NOMO-1 treated with DMSO at 0.1 percent for 48 hours (cell line): ENCODE measurements around the gene ATXN2L.
"Not testable (repeated sequence)": the region's sequence is repeated elsewhere in the genome, so short reads cannot be mapped to it uniquely, and the experiment has no call there.

ENCODE experiments used
- DNase-seq: peaks from one replicate; lab custom pipeline; 2025; ENCODE audit not compliant: unreplicated experiment; lab: John Stamatoyannopoulos, UW

Gene ATXN2L, protein sequence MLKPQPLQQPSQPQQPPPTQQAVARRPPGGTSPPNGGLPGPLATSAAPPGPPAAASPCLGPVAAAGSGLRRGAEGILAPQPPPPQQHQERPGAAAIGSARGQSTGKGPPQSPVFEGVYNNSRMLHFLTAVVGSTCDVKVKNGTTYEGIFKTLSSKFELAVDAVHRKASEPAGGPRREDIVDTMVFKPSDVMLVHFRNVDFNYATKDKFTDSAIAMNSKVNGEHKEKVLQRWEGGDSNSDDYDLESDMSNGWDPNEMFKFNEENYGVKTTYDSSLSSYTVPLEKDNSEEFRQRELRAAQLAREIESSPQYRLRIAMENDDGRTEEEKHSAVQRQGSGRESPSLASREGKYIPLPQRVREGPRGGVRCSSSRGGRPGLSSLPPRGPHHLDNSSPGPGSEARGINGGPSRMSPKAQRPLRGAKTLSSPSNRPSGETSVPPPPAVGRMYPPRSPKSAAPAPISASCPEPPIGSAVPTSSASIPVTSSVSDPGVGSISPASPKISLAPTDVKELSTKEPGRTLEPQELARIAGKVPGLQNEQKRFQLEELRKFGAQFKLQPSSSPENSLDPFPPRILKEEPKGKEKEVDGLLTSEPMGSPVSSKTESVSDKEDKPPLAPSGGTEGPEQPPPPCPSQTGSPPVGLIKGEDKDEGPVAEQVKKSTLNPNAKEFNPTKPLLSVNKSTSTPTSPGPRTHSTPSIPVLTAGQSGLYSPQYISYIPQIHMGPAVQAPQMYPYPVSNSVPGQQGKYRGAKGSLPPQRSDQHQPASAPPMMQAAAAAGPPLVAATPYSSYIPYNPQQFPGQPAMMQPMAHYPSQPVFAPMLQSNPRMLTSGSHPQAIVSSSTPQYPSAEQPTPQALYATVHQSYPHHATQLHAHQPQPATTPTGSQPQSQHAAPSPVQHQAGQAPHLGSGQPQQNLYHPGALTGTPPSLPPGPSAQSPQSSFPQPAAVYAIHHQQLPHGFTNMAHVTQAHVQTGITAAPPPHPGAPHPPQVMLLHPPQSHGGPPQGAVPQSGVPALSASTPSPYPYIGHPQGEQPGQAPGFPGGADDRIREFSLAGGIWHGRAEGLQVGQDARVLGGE

DNA sequence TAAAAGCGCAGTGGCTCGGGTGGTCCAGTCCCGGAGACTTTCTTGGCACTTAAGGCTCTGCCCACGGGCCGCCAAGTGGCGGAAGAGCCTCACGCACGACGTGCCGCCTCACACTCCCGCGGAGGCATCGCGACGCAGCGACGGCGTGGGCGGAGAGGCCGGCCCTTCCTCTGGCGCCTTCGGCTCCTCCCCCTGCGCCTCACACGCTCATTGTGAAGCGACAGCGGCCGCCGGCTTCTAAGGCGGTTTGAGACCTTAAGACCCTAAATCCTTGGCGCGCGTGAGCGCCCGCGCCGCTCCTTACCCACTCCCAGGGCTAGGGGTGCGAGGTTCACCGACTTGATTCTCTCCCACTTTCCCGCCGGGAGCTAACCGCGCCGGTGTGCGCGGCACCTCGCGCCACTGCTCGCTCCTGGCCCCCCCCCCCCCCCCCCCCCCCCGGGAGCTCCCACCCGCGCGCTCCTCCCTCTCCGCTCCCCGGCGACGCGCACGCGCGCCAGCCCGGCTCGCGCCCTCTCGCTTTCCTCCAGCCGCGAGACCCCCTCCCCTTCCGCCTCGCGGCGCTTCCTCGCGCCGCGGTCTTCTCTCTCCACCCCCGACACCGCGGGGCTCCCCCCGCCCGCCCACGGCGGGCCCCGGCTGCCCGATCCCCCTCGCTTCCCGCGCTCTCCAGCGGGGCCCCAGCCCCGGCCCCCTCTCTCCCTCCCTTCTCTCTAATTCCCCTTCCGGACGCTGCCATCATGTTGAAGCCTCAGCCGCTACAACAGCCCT, at the start of gene ATXN2L:
Gene ATXN2L (plus strand): TSS at position 480 of the 771 bp plus-strand sequence. CDS start 261 bp downstream, at position 741.
- peak; percentile 91 for DNase-seq

GRCh38 chr16:28781697-28782096, 41.1 kb upstream of the ATXN2L start:
- not testable (repeated sequence) for DNase-seq

DNA sequence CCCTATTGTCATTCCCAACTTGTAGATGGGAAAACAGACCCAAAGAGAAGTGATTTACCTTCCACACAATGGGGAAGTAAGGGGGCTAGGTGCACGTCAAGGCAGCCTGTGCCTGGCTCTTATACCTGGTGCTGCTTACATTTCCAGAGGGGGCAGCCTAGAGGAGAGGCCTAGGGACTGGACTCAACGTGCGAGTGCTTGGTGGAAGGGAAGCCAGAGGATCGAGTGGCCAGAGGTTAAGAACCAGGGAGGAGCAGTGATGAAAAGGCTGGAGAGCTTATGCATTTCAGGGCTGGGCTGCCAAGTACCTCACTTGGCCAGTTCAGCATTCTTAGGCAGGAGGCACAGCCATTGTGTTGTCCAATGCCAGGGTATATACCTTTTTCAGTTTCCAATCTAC, 40.4 kb upstream of the ATXN2L start:
- not testable (repeated sequence) for DNase-seq

DNA sequence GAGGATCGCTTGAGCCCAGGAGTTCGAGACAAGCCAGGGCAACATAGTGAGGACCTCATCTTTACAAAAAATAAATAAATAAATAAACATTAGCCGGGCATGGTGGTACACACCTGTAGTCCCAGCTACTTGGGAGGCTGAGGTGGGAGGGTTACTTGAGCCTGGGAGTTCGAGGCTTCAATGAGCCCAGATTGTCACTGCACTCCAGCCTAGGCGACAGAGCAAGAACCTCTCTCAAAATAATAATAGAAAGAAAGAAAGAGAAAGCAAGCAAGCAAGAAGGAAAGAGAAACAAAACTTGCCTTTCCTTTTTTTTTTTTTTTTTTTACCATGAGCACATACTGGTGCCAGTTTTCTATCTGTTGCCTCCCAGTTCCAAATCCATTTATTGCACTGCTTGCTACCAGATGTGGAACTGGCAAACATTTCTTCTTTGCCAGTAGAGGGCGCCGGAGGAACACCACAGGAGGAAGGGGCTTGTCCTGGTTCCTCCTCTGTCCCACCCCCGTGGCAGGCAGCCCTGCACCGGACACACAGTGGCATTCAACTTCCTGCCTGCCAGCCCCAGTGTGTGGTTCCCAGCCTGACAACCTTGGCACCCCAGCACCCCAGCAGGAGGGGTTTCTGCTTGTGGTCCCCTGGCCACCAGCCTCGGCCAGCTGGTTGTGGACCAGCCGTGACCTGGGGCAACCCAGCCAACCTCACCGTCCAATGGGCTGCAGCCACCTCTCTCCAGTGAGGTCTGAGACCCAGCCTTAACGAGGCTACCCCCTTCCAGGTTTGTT, 20.4 kb upstream of the ATXN2L start:
- peak; percentile 71 for DNase-seq

DNA sequence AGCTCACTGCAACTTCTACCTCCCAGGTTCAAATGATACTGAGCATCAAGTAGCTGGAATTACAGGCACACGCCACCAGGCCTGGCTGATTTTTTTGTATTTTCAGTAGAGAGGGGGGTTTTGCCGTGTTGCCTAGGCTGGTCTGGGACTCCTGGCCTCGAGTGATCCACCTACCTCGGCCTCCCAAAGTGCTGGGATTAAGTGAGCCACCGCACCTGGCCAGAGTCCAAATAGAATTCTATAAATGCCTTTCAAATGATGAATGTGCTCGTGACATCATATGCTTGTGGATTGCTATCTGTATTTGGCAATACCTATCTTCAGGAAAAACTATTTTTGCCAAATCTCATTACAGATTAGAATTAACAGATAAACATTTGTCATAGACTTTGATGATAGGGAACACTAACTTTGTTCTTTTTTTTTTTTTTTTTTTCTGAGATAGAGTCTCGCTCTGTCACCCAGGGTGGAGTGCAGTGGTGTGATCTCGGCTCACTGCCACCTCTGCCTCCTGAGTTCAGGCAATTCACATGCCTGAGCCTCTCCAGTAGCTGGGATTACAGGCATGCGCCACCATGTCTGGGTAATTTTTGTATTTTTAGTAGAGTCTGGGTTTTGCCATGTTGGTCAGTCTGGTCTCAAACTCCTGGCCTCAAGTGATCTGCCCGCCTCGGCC, 15.2 kb upstream of the ATXN2L start:
- DNase-seq, result not testable (repeated sequence)

DNA sequence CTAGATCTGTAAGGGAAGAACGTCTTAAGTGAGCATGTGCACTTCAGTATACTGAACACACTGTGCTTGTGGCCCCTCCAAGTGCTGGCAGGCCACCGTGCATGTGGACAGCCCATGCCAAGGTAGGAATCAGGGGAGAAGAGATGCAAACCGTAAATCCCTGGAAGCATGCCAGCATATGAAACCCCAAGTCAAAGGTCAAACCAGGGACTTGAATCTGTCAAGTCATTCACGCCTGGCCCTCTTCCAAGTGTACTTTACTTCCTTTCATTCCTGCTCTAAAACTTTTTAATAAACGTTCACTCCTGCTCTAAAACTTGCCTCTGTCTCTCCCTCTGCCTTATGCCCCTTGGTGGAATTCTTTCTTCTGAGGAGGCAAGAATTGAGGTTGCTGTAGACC, 2.8 kb upstream of the ATXN2L start:
- DNase-seq, result peak; percentile 27

DNA sequence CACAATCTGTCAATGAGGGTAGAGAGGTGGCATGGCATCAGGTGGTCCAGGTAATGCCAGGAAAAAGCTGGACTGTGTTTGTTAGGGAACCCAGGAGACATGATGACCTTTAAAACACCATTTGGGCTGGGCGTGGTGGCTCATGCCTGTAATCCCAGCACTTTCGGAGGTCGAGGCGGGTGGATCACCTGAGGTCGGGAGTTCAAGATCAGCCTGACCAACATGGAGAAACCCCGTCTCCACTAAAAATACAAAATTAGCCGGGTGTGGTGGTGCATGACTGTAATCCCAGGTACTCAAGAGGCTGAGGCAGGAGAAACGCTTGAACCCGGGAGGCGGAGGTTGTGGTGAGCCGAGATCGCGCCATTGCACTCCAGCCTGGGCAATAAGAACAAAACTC, 2.3 kb upstream of the ATXN2L start:
- not testable (repeated sequence) for DNase-seq

DNA sequence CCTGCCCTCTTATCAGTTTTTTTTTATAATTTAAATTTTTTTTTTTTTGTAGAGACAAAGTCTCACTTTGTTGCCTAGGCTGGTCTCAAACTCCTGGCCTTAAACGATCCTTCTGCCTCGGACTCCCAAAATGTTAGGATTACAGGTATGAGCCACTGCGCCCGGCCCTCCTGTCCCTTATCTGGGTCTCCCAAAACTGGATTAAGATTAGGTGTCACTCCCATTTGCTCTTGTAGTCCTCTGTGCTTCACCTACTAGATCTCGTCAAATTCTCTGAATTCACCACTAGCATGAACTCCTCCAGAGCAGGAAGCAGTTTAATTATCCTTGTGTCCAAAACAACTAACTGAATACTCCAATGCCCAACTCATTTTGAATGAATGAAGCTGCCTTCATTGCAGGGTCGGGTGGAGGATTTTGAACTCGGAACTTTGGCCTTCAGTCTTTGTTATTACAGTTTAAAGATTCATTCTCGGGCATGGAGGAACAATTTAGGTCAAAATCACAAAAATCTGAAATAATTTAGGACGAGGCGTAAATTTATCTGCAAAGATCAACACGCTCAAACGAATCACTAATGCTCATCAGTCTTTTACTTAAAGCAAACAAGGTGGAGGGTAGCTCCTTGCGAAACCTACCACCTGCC, 802 bp upstream of the ATXN2L start:
- DNase-seq, result no peak

GRCh38 chr16:28823291-28823872, 583 bp downstream of the ATXN2L start:
- no peak for DNase-seq

GRCh38 chr16:28823873-28824716, 1.3 kb downstream of the ATXN2L start:
- peak; percentile 96 for DNase-seq

DNA sequence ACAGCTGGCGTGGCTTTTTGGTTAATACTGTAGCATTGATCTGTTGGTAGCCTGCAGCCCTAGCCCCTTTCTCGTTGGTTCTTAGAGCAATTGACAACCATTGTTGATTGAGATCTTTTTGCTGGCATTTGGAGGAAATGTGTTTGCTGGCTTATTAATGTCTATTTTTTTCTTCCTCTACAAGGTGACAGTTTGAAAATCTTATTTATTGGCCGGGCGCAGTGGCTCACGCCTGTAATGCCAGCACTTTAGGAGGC, 1.8 kb downstream of the ATXN2L start:
- DNase-seq, result no peak

DNA sequence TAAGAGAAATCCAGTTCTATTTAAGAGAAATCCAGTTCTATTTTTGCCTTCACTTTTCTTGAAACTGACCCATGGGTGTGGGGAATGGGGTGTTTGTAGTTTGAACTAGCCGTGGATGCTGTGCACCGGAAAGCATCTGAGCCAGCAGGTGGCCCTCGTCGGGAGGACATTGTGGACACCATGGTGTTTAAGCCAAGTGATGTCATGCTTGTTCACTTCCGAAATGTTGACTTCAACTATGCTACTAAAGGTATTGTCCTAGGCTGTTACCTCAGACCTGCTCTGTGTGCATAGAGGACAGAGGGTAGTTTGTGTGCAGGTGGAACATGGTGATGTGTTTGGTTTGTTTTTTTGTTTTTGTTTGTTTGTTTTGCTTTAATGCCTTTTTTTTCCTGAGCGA, 3.3 kb downstream of the ATXN2L start:
- no peak for DNase-seq

- no peak for DNase-seq
These were observed 6.9 kb downstream of the ATXN2L start for GRCh38 chr16:28829747-28830146.

- DNase-seq, result no peak
These were observed 7.7 kb downstream of the ATXN2L start for GRCh38 chr16:28830531-28830930.

DNA sequence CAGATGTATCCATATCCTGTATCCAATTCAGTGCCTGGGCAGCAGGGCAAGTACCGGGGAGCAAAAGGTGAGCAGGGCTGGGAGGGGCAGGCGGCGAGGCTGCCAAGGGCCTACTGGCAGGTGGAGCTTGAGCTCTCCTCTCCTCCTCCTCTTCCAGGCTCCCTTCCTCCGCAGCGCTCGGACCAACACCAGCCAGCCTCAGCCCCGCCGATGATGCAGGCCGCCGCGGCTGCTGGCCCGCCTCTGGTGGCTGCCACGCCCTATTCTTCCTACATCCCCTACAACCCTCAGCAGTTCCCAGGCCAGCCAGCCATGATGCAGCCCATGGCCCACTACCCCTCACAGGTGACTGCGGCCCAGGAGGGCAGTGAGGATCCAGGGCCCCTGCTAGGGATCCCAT, 11.6 kb downstream of the ATXN2L start:
- no peak for DNase-seq

- DNase-seq, result no peak
These were observed 12.4 kb downstream of the ATXN2L start for GRCh38 chr16:28834873-28835863.
